AG09309 (cell line): ENCODE data around the gene B3GALNT2.
"Not testable (repeated sequence)": the region's sequence is repeated elsewhere in the genome, so short reads cannot be mapped to it uniquely, and the experiment has no call there.

Experiments used
- DNase-seq: peaks from one replicate; pipeline ENCODE4 v3.0.0-alpha.2; 2010; ENCODE audit warnings: low read depth
- H3K4me3 ChIP-seq: 2 replicates; pipeline ENCODE4 v1.5.1; 2011; ENCODE audit warnings: mild to moderate bottlenecking, low read depth, low read length, moderate library complexity; ENCODE audit not compliant: control insufficient read depth
- TF ChIP-seq, protein P1 (sequence below): IDR thresholded peaks from 2 replicates; pipeline ENCODE4 v1.5.1; 2011; ENCODE audit warnings: mild to moderate bottlenecking, low read depth, low read length, inconsistent platforms; ENCODE audit not compliant: insufficient read depth, control insufficient read depth; ENCODE audit errors: missing control alignments

Gene B3GALNT2

DNA sequence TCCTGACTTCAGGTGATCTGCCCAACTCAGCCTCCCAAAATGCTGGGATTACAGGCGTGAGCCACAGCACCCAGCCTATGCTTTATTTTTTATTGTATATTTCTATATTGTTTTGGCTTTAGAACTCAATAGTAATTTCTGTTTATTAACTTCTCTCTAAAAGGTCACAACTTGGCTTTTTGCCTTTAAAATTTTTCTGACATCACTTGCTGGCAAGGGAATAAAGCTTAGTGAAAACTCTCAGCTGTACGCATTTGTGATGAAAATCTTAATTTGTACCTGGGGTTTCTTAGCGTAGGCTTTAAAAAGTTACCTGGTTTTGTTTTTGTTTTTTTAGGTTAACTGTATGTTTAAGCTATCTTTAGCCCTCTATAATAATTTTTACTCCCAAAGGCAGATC is 36.2 kb downstream of the B3GALNT2 start:
- TF ChIP-seq, protein P1, sequence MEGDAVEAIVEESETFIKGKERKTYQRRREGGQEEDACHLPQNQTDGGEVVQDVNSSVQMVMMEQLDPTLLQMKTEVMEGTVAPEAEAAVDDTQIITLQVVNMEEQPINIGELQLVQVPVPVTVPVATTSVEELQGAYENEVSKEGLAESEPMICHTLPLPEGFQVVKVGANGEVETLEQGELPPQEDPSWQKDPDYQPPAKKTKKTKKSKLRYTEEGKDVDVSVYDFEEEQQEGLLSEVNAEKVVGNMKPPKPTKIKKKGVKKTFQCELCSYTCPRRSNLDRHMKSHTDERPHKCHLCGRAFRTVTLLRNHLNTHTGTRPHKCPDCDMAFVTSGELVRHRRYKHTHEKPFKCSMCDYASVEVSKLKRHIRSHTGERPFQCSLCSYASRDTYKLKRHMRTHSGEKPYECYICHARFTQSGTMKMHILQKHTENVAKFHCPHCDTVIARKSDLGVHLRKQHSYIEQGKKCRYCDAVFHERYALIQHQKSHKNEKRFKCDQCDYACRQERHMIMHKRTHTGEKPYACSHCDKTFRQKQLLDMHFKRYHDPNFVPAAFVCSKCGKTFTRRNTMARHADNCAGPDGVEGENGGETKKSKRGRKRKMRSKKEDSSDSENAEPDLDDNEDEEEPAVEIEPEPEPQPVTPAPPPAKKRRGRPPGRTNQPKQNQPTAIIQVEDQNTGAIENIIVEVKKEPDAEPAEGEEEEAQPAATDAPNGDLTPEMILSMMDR: no peak
- no peak for DNase-seq
- H3K4me3 ChIP-seq: no peak overlapping the region

DNA sequence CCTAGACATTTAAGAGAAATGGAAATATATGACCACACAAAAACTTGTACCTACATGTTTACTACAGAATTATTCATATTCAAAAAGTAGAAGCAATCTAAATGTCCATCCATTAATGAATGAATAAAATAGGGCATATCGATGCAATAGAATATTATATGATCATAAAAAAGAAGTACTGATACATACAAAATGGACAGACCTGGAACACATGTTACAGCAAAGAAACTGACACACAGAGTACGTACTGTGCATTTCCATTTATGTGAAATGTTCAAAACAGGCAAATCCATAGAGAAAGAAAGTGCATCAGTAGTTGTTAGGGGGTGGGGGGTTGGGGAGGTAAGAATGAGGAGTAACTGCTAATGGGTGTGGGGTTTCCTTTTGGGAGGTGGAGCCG is 39.2 kb downstream of the B3GALNT2 start:
- no peak for DNase-seq
- TF ChIP-seq, protein P1: no peak
- no peak overlapping the region for H3K4me3 ChIP-seq

DNA sequence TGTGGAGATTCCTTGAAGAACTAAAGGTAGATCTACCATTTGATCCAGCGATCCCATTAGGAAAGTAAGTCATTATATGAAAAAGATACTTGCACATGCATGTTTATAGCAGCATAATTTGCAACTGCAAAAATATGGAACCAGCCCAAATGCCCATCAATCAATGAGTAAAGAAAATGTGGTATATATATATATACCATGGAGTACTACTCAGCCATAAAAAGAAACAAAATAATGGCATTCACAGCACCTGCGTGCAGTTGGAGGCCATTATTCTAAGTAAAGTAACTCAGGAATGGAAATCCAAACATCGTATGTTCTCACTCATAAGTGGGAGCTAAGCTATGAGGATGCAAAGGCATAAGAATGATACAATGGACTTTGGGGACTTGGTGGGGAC is 41.4 kb downstream of the B3GALNT2 start:
- DNase-seq, H3K4me3 ChIP-seq: not testable (repeated sequence)

DNA sequence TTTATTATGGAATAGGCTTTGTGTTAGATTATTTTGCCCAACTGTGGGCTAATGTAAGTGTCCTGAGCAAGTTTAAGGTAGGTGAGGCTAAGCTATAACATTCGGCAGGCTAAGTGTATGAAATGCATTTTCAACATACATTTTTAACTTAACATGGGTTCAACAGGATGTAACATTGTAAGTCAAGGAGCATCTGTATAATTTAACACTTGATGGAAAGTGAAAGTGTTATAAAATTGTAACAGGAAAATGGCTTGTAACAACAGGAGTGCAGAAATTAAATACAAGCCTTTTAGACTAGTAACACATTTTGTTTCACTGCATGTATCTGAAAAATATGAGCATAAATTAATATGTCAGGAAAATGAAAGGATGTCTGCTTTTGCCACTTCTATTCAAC is 42.3 kb downstream of the B3GALNT2 start:
- no peak overlapping the region for H3K4me3 ChIP-seq
- TF ChIP-seq, protein P1: no peak
- no peak for DNase-seq

DNA sequence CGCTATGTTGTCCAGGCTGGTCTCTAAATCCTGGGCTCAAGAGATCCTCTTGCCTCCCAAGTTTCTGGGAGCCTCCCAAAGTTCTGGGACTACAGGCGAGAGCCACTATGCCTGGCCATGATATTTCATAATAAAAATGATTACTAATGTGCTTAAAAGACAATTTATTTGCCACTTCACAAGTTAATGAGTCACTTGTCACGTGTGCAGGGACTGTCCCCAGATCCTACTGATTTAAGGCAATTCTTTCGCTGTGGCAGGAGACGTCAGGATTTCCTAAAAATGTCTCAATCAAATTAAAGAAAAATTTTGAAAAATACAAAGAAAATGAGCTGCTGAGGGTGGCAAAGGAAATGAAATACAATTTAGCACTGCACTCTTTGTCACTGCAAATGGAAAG is 43.5 kb downstream of the B3GALNT2 start:
- no peak for DNase-seq
- H3K4me3 ChIP-seq: no peak overlapping the region
- TF ChIP-seq, protein P1: no peak

DNA sequence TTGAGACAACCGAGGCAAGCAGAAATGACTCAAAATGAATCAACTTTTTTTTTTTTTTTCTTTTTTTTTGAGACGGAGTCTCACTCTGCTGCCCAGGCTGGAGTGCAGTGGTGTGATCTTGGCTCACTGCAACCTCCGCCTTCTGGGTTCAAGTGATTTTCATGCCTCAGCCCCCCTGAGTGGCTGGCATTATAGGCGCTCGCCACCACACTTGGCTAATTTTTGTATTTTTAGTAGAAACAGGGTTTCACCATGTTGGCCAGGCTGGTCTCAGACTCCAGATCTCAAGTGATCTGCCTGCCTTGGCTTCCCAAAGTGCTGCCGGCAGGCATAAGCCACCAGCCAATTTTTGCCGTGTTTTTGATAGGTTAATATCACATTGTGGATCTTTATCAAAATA is 46.4 kb downstream of the B3GALNT2 start:
- H3K4me3 ChIP-seq, DNase-seq: not testable (repeated sequence)

DNA sequence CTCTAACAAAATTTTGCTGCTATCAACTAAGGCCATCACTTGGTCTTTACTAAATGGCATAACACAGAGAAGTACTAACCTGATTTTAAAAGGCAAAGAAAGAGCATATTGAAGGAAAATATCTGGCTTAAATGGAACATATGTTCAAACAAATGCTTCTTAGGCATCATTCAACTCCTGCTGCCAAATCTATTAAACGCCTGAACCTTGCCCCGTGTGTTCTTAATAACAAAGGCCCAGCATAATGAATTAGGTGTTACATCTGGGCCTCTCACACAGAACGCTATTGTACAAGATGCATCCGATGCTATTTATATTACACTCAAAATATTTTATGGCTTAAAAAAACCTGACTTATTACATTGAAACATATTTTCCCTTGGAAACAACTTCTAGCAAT is 48.4 kb downstream of the B3GALNT2 start:
- H3K4me3 ChIP-seq: no peak overlapping the region
- TF ChIP-seq, protein P1: no peak
- no peak for DNase-seq

DNA sequence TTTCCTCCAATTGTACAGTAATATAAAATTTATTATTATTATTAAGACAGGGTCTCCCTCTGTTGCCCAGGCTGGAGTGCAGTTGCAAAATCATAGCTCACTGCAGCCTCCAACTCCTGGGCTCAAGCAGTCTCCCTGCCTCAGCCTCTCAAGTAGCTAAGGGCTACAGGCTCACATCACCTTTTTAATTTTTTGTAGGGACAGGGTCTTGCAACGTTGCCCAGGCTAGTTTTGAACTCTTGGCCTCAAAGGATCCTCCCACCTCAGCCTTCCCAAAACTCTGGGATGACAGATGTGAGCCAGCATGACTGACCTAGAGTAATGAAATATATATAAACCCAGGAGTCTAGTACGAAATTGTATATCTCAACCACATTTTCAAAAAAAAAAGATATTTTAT is 49.2 kb downstream of the B3GALNT2 start:
- H3K4me3 ChIP-seq: no peak overlapping the region
- no peak for DNase-seq
- TF ChIP-seq, protein P1: no peak
